WTC11 (cell line): ENCODE results near the gene PLA2G4F.

Experiments used
- ATF3 ChIP-seq: sonication (generic); formaldehyde crosslinking; conservative IDR thresholded peaks from 2 replicates; pipeline ENCODE4 v1.8.1; 2022; ENCODE audit warnings: mild to moderate bottlenecking, missing genetic modification reagents
- CTCF ChIP-seq: fragments of 200-600 bp; IDR thresholded peaks from 2 replicates; pipeline ENCODE4 v1.8.0; 2022; ENCODE audit warnings: antibody characterized with exemption
- ESRRA ChIP-seq: sonication (generic); formaldehyde crosslinking; IDR thresholded peaks from 2 replicates; pipeline ENCODE4 v1.8.1; 2022; ENCODE audit warnings: mild to moderate bottlenecking, missing genetic modification reagents, borderline replicate concordance

DNA sequence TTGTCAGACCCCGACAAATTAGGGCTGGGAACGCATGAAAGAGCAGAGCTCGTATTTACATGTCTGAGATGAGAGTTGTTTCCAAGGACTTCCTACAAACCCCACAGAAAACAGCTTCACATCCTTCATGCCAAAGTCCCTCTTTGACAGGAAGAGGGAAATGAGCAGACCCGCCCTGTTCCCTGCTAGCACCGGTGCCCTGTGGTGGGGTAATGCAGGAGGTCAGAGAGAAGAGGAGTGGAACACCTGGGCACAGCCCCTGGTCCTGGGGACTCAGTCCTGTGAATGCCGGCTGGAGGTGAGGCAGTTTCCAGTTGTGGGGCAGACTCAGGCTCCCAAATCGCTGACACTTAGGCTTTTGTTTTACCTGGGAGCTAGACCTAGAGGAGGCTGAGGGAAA, 66.1 kb downstream of the PLA2G4F start:
- TF ChIP-seq CTCF (no peak), ESRRA (CRISPR knock-in tag) (no peak), ATF3 (no peak)
